ENCODE results near the gene PAX6.

DNA sequence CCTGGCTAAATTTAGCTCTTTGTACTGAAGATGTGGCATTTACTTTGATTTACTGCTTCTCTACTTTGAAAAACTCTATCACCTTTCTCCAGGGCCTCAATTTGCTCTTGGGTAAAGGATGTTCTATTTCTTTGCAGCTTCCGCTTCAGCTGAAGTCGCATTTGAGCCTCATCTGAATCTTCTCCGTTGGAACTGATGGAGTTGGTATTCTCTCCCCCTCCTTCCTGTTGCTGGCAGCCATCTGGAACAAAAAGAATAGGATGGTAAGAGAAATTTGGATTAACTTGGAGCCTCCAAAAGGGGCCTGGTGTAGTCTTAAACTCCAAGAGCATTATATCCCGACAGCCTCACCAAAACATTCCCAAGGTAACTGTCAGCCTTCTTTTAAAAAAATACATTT is 16.6 kb downstream of the PAX6 start:
- no peak for TF ChIP-seq EZH2phosphoT487 (conservative IDR thresholded peaks at IDR 0.05; ENCODE audit: low read length)
- TF ChIP-seq, protein P1, sequence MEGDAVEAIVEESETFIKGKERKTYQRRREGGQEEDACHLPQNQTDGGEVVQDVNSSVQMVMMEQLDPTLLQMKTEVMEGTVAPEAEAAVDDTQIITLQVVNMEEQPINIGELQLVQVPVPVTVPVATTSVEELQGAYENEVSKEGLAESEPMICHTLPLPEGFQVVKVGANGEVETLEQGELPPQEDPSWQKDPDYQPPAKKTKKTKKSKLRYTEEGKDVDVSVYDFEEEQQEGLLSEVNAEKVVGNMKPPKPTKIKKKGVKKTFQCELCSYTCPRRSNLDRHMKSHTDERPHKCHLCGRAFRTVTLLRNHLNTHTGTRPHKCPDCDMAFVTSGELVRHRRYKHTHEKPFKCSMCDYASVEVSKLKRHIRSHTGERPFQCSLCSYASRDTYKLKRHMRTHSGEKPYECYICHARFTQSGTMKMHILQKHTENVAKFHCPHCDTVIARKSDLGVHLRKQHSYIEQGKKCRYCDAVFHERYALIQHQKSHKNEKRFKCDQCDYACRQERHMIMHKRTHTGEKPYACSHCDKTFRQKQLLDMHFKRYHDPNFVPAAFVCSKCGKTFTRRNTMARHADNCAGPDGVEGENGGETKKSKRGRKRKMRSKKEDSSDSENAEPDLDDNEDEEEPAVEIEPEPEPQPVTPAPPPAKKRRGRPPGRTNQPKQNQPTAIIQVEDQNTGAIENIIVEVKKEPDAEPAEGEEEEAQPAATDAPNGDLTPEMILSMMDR (IDR thresholded peaks at IDR 0.05; ENCODE audit: insufficient read depth, low read length, poor library complexity, severe bottlenecking), result no peak

All from SU-DHL-6 (cell line).